ACHN (cell line): Measurements from ENCODE around the gene BAIAP2L1.

Source experiments
- DNase-seq: peaks from one replicate; pipeline ENCODE4 v3.0.0-alpha.2; 2015
- in situ Hi-C: cut with HindIII; loops from 2 replicates; pipeline ENCODE4 v1.10.0; 2017; ENCODE audit warnings: low sequenced_read_pairs, low pct_ligation_motif_present, low pct_unique_long_range_greater_than_20kb

BAIAP2L1 gene

GRCh38 chr7:98305951-98306535, 94.8 kb downstream of the BAIAP2L1 start:
- in situ Hi-C loops, result no loop called here
- DNase-seq, result no peak

DNA sequence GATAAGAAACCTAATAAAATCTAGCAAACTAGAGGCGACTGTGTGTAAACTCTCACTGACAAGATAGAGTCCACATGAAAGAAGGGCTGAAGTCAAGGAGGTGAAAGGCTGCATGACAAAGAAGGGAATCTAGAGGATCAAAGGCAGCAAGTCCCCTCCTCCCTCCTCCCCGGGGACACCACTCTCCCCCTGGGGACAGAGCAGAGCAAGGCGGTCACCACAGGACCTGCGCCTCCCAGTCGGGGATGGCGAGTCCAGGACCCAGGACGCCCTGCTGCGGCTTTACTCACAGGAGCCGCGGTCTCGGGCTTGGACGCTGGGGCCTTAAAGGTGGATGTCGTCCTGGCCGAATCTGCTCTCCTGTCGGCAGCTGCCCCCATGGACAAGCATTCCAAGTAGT, 97.0 kb downstream of the BAIAP2L1 start:
- DNase-seq, result no peak
- in situ Hi-C loops, result no loop called here

- in situ Hi-C loops, result no loop called here
- DNase-seq, result no peak
These were observed 97.6 kb downstream of the BAIAP2L1 start for GRCh38 chr7:98303176-98303865.

DNA sequence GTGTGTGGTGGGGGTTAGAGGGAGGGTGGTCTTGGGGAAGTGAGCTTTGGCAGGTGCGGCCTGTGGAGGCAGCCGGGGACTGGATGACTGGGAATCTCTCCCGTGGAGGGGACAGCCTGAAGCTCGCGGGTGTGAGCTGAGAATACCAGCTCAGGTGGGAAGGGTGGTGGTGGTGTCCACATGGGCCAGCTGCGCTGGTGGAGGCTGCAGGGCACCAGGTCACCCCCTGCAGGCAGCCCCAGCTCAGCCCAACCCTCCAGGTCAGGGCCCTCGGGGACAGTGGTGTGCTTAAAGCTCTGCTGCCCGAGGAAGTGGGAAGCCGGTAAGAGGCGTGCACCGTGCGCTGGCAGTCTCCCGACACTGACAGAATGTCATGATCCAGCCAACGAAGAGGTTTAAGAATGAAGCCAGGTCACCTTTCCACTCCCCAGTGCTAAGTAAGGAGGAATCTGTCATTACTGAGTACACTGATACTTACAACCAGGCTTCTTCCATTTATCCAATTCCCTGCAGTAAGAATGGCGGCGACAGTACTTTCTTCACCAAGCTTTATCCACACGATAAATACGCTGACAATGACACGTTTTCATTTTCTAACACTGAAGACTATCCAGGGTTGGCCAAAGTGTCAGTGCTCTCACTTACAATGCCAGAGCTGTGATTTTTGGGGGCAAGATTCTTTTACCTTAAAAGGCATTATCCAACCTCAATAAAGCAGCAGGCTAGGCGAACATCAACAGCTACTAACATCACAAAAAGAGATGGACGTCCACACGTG, 99.0 kb downstream of the BAIAP2L1 start:
- in situ Hi-C loops, result no loop called here
- DNase-seq, result no peak

DNA sequence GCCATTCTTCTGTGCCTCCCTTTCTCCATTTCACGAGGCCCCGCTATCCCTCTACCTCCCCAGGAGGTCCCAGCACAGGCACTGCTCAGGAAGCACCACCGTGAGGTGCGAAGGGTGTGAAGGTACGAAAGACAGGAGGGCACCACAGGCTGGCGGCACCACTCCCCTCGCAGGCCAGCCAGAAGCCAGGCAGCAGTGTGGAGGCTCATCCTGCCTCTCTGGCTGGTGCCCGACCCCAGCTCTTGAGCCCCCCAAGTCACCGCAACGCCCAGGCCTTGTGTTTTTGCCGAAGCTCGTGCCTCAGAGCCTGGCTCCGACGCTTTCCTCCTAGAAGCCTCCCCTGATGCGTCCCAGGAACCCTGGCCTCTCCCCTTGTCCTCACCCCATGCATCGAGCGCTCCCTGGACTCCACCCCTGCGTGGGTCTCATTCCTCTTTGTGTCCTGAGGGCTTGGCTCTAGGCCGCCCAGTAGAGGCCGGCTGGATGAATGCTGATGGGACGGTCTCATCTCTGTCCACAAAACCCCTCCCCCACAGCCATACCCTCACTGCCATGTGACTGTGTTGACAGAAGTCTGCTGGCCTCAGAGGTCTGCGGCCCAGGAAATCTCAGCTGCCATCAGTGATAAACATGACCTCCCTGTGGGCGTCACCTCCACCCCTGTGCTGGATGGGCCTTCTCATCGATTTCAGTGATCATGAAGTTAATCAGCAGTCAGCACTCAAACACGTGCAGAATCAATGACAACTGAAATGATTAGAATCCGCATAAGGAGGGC, 100.1 kb downstream of the BAIAP2L1 start:
- DNase-seq, result no peak
- in situ Hi-C loops, result no loop called here

DNA sequence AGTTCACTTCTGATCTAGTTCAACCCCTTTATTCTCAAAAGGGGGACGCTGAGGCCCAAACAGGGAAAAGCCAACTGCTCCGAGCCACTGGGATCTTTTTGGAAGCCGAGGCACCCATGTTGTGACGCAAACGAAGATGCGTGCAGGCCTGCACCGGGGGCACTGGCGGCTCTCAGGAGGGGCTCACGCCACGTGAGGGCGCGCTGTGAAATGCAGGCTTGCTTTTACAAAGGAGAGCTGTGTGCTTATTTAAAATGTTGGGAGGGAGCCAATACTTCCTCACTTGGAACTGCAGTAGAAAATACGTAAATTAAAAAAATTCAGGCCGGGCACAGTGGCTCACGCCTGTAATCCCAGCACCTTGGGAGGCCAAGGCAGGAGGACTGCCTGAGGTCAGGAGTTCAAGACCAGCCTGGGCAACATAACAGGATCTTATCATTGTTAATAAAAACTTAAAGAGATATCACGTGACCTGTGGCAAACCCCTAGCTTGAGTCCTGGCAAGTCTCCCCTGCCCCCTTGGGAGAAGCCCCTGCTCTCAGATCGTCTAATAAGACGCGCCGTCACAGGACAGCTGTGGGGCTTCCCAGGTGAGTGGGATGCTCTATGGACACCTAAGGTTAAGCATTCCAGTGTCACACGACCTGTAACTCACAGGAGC, 103.1 kb downstream of the BAIAP2L1 start:
- in situ Hi-C loops, result loop anchor here (25.0 kb wide), 1 partner anchor 90 kb away; no protein-coding TSS in a partner anchor
- no peak for DNase-seq

DNA sequence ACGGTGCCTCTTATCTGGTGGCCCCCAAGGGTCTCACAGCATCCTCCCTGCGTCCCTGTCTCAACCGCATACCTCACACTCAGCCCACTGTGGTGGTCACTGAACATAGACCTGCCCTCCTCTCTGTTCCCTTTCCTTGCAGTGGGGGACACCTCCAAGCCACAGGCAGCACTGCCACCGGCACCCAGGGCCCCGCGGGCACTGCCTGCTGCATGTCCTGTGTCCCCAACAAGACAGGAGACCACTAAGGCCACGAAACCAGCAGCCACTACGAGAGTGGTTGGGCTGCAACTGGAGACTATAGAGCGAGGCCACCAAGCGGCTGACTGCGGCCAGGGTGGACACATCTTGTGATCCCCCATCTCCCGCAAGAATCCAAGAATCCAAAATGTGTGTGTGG, 104.1 kb downstream of the BAIAP2L1 start:
- no peak for DNase-seq
- in situ Hi-C loops, result loop anchor here (25.0 kb wide), 1 partner anchor 90 kb away; no protein-coding TSS in a partner anchor

DNA sequence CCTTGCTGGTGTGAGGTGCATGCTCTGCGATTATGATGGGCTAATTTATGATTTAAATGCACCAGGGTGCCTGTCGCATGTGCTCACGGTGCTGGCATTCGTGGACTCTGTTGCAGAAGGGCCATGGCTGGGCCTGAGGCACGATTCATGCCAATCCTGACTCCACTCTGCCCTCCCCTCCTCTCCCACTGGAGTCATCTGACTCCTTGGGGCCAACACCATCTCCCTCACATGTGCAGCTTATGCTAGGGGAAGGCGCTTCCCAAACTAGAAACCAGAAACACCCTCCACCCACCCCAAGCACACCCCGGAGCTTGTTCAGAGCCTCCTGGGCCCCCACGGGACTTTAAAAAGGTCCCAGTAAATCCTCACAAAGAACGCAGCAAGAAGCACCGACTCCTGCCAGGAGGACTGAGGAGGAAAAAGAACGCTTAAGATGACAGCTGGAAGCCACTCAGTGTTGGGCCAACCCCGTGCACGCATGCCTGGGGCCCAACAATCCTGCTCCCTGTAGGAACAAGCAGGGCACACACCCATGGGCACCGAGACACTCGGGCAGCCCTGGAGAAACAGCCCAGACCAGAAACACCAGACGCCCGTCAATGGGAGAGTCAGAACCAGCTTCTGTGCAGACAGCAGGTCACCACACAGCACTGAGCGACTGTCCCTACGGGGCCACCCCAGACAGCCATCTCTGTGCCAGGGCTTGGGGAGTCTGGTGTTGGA, 105.3 kb downstream of the BAIAP2L1 start:
- in situ Hi-C loops, result loop anchor here (25.0 kb wide), 1 partner anchor 92 kb away; no protein-coding TSS in a partner anchor
- DNase-seq, result no peak

DNA sequence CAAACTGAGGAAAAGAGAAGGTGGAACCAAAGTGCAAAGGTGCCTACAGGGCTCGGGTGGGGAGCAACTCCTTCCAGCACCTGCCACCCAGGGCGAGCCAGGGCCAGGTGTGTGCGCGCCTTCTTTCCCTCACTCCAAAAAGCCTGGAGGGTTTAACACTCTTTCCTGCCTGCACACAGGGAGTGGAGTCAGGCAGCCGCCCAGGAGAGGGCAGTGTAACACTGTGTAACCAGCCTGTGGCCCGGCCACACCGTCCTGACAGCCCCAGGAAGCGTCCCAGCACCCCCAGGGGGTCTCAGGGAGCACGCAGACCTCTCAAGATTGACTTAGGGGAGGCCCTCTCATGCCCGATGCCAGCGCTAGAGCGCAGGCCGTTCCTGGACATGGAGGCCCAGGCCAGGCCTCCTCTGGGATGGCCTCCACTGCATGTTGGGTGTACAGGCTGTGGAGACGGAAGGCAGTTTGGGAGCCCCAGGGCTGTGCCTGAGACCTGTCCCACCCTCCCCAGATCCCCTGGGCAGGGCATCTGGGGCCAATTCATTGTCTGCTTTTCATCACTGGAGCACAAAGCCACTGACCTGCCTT, 106.0 kb downstream of the BAIAP2L1 start:
- in situ Hi-C loops, result loop anchor here (25.0 kb wide), 1 partner anchor 92 kb away; no protein-coding TSS in a partner anchor
- peak; percentile 77 for DNase-seq

DNA sequence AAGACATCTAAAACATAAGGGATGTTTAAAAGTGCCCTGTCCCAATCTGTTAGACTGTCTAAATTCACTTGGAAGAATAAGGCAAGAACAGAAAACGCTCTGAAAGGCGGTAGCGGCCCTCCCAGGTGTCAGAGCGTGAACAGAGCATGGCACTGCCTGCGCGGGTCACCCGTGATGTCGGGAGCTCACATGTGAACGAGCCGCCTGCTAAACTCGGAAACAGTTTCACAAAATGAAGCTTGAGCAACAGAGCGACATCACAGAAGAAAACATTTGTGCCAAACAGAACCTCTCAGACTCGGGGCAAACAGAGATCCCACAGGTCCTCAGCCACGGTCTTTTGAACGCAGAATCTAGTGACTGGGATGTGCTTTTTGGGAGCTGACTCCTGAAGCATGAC, 106.6 kb downstream of the BAIAP2L1 start:
- DNase-seq, result no peak
- in situ Hi-C loops, result loop anchor here (25.0 kb wide), 1 partner anchor 93 kb away; no protein-coding TSS in a partner anchor

- no peak for DNase-seq
- in situ Hi-C loops, result loop anchor here (25.0 kb wide), 1 partner anchor 94 kb away; no protein-coding TSS in a partner anchor
These were observed 107.1 kb downstream of the BAIAP2L1 start for GRCh38 chr7:98293746-98294145.

DNA sequence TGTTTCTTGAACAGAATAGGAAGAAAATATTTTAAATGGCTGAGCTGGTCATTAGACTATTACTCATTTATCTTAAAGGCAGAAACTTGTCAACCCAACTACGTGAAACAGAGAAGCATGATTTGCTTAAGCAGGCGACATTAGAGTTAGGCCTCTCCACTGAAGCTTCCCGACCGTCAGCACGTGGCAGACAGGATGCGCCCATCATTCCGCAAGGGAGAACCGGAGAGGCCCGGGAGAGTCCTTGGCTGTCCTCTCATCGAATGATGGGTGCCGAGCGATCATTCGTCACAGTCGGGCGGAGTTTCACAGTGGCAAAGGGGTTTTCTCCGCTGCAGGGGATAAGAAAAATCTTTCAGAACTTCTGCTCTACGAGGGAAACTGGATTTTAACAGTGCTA, 107.6 kb downstream of the BAIAP2L1 start:
- in situ Hi-C loops, result loop anchor here (25.0 kb wide), 1 partner anchor 94 kb away; no protein-coding TSS in a partner anchor
- DNase-seq, result no peak

DNA sequence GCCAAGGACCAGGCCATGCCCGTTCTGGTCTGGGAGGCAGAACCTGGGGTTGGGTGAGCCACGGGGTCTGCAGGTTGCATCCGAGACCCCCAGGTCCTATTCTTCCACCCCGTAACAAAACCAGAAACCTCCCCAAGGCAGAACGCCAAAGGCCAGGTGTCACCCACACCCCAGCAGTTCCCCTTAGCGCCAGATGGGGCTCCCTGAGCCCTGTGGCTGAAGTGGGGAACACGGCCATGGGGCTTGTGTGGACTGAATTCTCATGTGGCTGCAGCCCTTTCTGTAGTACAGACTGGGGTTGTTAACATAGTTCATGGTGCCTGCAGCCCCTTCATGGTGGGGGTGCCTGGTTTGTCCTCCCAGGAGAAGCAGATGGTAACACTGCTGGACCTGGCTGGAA, 109.2 kb downstream of the BAIAP2L1 start:
- in situ Hi-C loops, result loop anchor here (25.0 kb wide), 1 partner anchor 96 kb away; no protein-coding TSS in a partner anchor
- peak; percentile 28 for DNase-seq

DNA sequence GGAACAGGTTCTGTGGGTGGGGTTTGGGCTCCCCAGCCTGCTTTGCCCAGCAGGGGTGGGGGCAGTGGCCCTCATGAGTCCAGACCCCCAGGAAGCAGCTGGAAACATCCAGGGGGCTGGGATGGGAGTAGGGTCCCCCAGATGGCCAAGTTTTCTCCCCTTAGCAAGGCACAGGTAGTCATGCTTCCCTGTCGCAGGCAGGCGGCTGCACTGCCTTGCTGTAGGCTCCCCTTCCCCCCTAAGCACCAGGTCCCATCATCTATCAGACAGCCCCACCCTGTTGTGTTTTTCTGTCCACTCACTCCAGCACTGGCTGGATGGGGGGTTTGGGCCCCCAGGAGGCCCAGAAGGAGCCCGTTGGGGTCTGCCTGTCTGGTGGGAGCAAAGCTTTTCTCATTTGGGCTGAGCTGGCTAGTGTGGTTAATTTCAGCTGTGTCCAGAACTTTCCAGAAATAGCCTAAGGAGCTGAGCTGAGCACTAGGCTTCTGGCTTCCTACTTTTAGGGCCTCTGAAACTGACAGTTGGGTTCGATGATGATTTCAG, 111.5 kb downstream of the BAIAP2L1 start:
- no peak for DNase-seq
- in situ Hi-C loops, result loop anchor here (25.0 kb wide), 1 partner anchor 98 kb away; no protein-coding TSS in a partner anchor

DNA sequence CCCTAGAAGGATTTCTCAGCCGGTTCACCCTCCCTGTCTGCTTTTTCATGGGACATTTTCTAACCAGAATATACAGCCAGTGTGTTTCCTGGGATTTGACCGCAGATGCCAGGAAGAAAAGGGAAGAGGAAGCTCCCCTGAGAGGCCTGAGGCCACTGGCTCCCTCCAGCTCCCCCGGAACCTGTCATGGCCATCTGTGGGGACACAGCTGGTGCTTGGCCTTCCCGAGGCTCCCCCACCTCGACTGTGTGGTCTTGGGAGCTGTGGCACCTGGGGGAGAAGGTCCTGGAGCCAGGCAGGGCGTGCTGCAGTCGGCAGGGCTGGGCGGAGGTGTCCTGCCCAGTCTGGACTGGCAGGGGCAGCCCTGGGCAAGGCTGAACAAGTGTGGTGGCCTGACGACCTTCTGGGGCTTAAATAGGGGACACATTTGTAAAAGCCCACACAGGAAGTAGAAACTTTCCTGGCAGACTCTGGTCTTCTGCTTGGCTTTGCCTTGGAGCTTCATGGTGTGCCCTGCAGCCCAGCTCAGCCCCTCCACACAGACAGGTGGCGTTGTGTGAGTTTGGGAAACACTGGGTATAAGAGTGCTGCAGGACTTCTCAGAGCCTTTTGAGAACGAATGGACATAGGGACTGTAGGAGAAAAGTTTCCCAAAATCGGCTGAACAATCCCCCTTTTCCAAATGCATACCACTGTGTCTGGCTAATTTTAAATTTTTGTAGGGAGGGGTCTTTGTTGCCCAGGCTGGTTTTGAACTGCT, 112.6 kb downstream of the BAIAP2L1 start:
- in situ Hi-C loops, result loop anchor here (25.0 kb wide), 1 partner anchor 99 kb away; no protein-coding TSS in a partner anchor
- no peak for DNase-seq

DNA sequence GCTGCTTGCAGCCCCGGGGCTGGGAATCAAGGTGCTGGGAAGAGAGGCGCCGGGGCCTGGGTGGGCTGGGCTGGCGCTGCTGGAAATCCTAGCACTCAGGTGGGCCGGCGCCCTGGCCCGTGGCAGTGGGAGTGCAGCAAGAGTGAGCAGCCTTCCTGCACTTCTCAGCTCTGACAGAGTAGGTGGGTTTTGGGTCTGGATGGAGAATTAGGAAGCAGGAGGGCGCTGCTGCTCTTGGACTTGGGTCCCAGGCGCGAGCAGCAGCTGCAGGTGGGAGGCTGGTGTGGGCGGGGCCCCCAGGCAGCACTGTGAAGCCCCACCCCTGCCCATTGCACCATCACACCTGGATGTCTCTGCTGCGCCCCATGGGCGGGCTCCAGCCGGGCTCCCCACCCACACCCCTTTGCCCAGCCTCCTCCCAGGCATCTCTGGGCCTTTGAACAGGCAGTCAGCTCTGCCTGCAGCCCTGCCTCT, 113.4 kb downstream of the BAIAP2L1 start:
- in situ Hi-C loops, result loop anchor here (25.0 kb wide), 1 partner anchor 100 kb away; no protein-coding TSS in a partner anchor
- no peak for DNase-seq
